ENCODE measurements around the gene OR6K6.
A peak's percentile ranks its signal among the peaks of the same experiment; 100 is the strongest.

DNA sequence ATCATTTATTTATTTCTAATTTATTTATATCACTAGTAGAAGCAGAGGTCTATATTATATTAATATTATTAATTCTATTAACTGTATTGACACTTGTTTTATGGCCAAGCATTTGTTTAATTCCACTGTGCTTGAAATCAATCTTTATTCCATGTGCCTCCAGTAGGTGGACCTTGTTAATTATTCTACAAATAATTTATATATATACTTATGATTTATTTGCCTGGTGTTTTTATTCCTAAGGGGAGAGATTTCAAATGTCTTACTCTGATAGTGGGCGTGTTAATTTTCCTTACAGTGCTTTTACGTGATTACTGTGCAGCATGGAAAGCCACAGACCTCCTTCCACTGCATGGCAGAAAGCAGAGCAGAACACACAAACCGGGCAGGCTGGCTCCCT, 44.0 kb downstream of the OR6K6 start:
- TF ChIP-seq, protein P1, sequence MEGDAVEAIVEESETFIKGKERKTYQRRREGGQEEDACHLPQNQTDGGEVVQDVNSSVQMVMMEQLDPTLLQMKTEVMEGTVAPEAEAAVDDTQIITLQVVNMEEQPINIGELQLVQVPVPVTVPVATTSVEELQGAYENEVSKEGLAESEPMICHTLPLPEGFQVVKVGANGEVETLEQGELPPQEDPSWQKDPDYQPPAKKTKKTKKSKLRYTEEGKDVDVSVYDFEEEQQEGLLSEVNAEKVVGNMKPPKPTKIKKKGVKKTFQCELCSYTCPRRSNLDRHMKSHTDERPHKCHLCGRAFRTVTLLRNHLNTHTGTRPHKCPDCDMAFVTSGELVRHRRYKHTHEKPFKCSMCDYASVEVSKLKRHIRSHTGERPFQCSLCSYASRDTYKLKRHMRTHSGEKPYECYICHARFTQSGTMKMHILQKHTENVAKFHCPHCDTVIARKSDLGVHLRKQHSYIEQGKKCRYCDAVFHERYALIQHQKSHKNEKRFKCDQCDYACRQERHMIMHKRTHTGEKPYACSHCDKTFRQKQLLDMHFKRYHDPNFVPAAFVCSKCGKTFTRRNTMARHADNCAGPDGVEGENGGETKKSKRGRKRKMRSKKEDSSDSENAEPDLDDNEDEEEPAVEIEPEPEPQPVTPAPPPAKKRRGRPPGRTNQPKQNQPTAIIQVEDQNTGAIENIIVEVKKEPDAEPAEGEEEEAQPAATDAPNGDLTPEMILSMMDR (IDR thresholded peaks at IDR 0.05): peak in 2 of 6 experiments; percentile 4 to 6
- no peak for TF ChIP-seq POLR2A (IDR thresholded peaks at IDR 0.05)
